ENCODE data around the gene PRDX5.

Gene PRDX5

DNA sequence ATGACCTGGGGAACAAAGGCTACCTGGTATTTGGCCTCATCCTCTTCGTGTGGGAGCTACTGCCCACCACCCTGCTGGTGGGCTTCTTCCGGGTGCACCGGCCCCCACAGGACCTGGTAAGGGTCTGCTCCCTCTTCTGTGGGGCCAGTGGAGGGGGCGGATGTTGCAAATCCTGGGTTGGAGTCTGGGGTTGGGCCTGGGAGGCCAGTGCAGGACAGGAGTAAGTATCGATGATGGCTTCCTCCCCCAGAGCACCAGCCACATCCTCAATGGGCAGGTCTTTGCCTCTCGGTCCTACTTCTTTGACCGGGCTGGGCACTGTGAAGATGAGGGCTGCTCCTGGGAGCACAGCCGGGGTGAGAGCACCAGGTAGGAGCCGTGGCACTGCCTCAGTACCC is 29.6 kb upstream of the PRDX5 start:
- DNase-seq (ENCODE audit: low read depth), result no peak
- H3K4me3 ChIP-seq (ENCODE audit: low read depth, low read length), result no peak overlapping the region

DNA sequence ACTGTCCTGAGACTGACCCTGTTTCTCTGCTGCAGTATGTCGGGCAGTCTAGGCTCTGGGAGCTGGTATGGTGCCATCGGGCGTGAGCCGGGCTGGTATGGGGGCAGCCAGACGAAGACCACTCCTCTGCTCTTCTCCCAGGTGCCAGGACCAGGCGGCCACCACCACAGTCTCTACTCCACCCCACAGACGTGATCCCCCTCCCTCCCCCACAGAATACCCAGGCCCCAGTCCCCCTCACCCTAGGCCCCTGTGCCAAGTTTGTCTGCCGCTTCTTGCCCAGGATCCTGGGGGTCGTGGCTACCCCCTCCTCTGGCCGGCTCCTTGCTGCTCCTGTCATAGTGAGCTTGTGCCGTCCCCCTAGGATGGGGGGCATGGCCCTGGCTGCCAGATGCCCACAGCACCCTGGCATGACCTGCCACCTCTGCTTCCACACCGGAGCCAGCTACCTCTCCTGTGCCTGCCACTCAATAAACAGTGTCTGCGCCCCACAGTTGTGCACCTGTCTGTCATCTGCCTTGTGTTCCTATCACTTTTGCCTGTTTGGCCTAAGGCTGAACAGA is 28.8 kb upstream of the PRDX5 start:
- DNase-seq (ENCODE audit: low read depth), result no peak
- H3K4me3 ChIP-seq (ENCODE audit: low read depth, low read length), result no peak overlapping the region

DNA sequence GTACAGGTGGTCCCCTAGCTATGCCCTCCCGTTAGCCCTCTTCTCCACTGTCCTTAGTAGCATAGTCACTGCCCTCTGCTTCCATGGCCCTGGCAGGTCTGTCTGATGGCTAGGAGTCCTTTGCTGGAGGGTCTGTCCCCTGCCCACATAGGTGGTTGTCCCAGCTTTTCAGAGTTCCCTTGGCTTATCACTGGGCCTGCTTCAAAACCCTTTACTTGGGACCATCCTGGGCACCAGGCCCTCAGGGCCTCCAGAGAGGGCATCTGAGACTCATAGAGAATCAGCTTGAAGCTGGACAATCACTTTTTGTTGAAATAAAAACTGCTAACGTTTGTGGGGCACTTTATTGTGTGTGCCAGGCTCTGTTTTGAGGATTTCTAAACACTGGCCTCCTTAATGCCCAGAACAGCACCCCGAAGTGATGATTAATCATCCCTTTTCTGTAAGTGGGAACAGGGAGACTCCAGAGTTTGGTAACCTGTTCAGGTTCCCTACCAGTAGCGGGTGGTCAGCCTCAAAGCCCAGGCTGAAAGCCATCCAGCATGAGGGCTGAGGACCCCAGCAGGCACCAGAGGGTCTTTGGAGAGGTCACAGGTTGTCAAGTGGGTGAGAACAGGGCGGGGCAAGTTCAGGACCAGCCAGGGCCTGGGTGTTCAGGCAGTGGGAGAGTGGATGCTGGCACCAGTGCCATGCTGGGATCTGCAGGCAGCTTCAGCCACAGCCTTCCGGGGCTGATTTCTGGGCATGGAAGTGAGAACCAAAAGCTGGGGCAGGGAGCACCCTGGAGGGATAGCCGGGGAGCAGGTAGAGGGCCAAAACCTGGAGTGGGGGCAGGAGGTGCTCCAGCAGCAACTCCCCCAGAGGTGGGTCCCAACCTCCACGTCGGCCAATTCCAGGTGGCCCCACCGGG is 27.3 kb upstream of the PRDX5 start:
- no peak overlapping the region for H3K4me3 ChIP-seq (ENCODE audit: low read depth, low read length)
- no peak for DNase-seq (ENCODE audit: low read depth)

DNA sequence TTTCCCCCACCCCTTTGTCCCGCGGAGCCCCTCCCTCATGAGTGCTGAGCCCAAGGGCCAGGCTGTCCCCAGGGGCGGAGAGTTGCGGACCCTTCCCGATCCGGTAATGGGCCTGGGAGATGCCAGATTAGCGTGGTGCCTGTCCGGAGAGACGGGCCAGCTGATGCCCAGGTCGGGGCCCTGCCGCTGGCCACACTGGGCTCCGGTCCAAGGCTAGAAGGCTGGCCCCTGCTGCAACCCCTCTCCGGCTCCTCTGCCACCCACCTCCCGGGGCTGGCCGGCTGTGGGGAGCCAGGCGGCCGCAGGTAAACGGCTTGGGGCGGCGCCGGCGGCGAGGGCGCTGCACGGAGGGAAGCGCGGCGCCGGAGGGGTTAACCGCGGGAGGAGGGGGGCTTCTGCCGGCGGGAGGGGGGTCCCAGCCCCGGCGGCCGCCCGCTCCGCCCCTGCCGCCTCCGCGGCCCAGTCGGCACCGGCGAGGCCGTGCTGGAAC is 26.6 kb upstream of the PRDX5 start, which contains the start of gene KCNK4:
Gene KCNK4, plus strand, starts transcription at position 41 of the 490 bp plus-strand sequence. CDS start 1,717 bp downstream, outside the sequence.
- peak within 1 kb of the TSS; percentile 38 for H3K4me3 ChIP-seq (ENCODE audit: low read depth, low read length)
- no peak for DNase-seq (ENCODE audit: low read depth)

DNA sequence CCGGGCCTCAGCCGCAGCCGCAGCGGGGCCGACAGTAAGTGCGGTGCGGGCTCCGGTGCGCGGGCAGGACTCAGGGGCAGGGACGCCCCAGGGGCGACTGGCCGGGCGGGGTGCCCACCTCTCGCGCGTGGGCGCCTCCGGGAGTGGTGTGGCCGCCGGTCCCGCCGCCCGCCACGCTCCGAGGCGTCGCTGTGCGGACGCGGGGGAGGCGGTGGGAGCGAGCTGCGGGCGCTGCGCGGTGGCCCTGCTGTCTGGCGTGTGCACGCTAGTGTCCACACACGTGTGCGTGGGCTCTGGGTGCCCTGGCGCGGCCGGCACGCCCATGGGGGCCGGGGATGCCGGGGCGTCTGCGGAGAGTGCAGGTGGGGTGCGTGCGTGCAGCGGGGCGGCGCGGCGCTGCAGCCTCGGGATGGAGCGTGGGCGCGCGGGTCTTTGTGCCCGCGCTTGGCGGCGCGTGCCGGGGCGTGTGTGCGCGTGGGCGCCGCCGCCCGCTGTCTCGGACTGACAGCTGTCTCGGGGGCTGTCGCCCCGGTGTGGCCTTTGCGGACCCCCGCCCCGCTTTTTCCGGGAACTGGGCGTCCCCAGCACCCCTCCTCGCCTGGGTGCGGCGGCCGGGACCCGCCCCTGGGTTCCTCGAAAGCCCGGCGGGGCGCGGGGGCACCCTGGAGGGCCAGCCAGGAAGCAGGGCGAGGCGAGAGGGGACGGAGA is 26.0 kb upstream of the PRDX5 start:
- peak overlapping the region; percentile 38 for H3K4me3 ChIP-seq (ENCODE audit: low read depth, low read length)
- DNase-seq (ENCODE audit: low read depth), result no peak

DNA sequence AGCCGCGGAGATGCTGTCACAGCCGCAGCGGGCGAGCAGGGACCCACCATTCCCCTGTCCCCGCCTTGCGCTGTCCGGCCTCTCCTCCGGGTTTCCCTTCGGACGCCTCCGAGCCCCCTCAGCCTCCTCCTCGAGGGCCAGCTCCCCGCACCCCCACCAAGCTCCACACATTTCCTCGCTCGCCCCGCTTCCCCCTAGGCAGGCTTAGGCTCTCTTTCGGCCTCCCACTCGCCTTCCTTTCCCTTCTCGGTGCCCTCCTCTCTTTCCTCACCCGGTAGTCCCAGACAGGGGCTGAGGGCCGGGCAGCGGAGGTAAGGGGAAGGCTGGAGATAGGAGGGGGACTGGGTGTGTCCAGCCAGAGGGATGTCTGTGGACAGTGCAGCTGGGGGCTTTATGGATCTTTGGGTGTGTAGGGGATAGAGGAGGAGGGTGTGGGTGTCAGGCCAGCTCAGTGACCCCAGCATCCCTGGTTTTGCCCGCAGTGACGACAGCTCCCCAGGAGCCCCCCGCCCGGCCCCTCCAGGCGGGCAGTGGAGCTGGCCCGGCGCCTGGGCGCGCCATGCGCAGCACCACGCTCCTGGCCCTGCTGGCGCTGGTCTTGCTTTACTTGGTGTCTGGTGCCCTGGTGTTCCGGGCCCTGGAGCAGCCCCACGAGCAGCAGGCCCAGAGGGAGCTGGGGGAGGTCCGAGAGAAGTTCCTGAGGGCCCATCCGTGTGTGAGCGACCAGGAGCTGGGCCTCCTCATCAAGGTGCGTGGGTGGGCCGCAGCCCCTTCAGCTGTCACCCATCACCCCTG is 25.3 kb upstream of the PRDX5 start:
- no peak for DNase-seq (ENCODE audit: low read depth)
- H3K4me3 ChIP-seq (ENCODE audit: low read depth, low read length), result peak overlapping the region; percentile 38

DNA sequence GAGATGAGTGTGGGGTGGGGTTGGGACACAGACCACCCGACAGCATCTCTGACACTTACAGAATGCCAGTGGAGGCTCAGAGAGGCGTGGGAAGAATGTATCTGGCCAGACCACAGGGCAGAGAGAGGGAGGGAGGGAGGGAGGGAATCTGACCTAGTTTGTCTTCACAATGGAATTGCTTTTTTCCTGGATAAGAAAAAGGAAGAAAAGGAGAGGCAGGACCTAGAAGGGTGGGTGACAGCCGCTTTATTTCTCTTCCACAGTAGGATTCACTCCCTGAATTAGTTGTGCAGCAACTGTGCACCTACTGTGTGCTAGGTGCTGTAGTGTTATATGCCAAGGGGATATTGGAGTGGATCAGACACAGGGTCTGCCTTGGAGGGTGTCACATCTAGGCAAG is 23.1 kb upstream of the PRDX5 start:
- no peak for DNase-seq (ENCODE audit: low read depth)
- no peak overlapping the region for H3K4me3 ChIP-seq (ENCODE audit: low read depth, low read length)

DNA sequence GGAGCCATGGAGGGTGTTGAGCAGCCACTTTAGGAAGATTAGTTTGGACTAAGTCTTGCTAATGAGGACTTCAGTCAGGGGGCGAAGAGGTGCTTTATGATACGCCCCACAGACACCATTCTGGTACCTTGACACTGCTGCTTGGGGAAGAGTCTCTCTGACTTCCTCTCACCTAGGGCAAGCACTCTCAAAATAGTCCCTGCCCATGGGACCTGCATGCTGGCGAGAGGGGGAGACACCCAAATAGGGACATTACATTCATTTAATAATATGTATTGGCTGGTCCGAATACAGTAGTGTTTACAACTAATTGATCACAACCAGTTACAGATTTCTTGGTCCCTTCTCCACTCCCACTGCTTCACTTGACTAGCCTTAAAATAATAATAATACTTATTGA is 22.2 kb upstream of the PRDX5 start:
- no peak overlapping the region for H3K4me3 ChIP-seq (ENCODE audit: low read depth, low read length)
- DNase-seq (ENCODE audit: low read depth), result no peak

DNA sequence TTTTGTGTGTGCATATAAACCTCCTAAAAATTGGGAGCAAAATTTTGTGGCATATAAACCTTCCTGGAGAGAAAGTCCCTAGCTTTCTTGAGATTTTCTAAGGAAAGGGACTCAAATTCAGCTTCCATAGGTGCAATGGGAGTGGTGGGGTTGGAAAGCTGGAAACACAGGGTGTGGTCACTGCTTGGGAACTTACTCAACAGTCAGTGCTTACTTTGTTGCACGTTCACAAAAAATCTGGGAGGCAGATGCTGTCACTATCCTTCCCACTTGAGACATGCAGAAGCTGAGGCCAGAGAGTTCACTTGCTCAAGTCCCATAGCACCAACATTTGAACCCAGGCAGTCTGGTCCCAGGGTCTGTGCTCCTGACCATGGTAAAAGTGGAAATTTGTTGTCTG is 21.7 kb upstream of the PRDX5 start:
- no peak overlapping the region for H3K4me3 ChIP-seq (ENCODE audit: low read depth, low read length)
- DNase-seq (ENCODE audit: low read depth), result no peak

DNA sequence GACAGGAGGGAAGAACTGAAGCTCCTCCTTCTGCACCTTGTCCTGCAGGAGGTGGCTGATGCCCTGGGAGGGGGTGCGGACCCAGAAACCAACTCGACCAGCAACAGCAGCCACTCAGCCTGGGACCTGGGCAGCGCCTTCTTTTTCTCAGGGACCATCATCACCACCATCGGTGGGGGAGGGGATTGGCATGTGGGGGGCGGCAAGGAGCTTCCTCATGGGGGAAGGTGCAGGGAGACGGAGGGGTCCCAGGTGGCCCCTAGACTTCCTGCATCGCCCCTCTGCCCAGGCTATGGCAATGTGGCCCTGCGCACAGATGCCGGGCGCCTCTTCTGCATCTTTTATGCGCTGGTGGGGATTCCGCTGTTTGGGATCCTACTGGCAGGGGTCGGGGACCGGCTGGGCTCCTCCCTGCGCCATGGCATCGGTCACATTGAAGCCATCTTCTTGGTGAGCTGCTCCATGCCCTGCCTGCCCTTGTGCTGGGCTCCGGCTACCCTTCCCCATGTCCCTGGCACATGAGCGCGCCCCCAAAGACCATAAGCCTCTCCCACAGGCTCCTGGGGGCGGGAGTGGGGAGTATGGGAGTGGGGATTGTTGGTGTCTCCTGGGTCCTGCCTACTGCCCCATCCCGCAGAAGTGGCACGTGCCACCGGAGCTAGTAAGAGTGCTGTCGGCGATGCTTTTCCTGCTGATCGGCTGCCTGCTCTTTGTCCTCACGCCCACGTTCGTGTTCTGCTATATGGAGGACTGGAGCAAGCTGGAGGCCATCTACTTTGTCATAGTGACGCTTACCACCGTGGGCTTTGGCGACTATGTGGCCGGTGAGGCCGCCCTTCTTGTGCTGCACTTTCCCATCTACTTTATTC is 20.9 kb upstream of the PRDX5 start:
- no peak for DNase-seq (ENCODE audit: low read depth)
- H3K4me3 ChIP-seq (ENCODE audit: low read depth, low read length), result no peak overlapping the region

DNA sequence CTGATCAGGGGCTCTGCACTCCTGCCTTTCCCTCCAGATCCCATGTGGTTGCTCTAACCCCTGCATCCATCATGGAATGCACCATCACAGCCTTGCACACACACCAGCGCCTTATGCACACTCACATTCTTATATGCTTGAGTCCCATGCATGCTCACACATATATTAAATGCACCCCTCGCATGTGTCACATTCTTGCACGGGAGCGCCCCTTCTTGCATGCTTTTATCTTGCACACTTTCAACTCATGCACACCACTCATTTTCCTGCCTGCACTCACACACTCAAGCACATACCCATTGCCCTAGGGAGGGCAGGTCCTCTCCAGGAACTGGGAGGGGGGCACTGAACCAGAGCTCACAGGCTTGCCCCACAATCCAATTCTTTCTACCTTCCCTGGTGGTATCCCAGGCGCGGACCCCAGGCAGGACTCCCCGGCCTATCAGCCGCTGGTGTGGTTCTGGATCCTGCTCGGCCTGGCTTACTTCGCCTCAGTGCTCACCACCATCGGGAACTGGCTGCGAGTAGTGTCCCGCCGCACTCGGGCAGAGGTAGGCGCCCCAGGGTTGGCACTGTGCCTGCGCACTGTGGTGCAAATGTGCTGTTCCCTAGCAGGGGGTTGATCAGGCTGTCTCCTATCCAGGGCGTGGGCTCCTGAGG is 20.1 kb upstream of the PRDX5 start:
- no peak overlapping the region for H3K4me3 ChIP-seq (ENCODE audit: low read depth, low read length)
- DNase-seq (ENCODE audit: low read depth), result no peak

DNA sequence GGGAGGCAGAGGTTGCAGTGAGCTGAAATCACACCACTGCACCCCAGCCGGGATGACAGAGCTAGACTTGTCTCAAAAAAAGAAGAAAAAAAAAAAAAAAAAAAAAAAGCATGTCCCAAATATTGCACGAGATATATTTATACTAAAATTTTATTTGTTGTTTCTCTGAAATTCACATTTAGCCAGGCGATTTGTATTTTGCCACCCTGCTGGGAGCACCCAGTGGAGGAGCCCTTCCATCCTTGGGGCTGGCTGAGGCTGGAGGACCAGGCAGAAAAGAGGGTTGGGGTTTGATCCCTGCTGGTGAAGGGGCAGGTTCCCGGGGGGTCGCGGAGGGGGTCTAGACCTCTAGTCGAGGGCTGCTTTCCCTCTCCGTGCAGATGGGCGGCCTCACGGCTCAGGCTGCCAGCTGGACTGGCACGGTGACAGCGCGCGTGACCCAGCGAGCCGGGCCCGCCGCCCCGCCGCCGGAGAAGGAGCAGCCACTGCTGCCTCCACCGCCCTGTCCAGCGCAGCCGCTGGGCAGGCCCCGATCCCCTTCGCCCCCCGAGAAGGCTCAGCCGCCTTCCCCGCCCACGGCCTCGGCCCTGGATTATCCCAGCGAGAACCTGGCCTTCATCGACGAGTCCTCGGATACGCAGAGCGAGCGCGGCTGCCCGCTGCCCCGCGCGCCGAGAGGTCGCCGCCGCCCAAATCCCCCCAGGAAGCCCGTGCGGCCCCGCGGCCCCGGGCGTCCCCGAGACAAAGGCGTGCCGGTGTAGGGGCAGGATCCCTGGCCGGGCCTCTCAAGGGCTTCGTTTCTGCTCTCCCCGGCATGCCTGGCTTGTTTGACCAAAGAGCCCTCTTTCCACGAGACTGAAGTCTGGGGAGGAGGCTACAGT is 18.7 kb upstream of the PRDX5 start:
- H3K4me3 ChIP-seq (ENCODE audit: low read depth, low read length), result peak overlapping the region; percentile 24
- no peak for DNase-seq (ENCODE audit: low read depth)

DNA sequence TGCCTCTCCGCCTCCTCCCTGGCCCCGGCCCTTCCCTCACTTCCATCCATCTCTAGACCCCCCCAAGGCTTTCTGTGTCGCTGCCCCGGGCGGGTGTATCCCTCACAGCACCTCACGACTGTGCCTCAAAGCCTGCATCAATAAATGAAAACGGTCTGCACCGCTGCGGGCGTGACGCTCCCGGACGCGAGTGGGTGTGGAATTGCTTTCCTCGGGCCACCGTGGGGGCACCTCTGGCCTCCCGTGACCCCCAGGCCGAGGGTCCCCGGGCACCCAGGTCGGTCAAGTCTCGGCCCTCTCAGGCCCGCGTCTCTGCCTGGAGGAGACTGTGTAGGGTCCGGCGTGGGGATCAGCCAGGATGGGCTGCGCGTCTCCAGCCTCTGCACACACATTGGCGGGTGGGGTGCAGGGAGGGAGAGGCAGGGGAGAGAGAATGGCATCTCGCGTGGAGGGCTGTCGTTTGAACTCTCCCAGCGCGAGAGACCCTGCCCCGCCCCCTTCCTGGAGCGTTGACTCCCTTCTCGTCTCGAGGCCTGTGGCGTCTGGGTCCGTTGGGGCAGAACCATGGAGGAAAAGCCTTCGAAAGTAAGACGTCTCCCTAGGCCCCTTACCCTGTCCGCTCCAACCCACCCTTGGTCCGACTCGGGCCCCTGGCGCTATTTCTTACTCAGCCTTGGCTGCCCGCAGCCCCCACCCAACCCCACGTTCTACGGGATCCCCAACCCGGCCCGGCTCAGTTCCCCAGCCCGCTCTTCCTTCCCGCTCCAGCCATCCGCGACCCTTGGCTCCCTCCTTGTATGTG is 17.9 kb upstream of the PRDX5 start, which contains the start of gene CATSPERZ:
Gene CATSPERZ, plus strand, starts transcription at position 512 of the 802 bp plus-strand sequence. Its CDS starts 53 bp downstream, at position 565.
- H3K4me3 ChIP-seq (ENCODE audit: low read depth, low read length), result peak within 1 kb of the TSS; percentile 24

DNA sequence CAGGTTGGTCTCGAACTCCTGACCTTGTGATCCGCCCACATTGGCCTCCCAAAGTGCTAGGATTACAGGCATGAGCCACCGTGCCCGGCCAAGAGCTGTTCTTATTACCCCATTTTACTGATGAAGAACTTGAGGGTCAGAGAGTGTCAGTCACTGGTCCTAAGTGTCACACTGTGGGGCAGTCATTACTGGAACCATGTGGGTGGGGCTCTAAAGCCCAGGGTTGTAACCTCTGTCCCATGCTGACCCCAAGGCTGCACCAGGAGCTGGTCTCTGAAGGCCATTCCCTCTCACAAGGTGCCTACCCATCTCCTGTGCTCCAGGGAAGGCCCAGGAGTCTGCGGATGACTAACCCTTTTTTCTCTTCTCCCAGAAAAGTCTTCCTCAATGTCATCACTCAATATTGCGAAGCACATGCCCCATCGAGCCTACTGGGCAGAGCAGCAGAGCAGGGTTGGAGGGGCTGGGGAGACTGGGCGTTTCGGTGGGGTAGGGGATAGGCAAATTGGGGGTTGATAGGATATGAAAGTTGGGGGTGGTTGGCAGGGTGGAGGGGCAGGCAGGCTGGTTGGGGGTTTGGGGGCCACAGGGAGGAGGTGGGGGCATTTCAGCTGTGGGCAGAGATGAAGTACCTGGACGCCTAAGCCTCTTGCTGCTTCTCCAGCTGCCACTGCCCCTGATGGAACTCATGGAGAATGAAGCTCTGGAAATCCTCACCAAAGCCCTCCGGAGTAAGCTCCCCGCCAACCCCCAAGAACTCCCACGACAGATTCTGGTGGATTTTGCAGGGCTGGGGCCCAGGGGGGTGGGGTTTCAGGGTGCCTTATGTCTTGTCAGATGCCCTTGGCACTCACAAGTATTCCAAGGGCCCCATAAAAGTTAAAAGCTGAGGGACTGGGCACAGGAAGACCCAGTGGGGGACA is 14.6 kb upstream of the PRDX5 start:
- no peak for DNase-seq (ENCODE audit: low read depth)
- no peak overlapping the region for H3K4me3 ChIP-seq (ENCODE audit: low read depth, low read length)

More for the DNA sequence above, 17.9 kb upstream of the PRDX5 start, which contains the start of gene CATSPERZ:
- no peak for DNase-seq (ENCODE audit: low read depth)

DNA sequence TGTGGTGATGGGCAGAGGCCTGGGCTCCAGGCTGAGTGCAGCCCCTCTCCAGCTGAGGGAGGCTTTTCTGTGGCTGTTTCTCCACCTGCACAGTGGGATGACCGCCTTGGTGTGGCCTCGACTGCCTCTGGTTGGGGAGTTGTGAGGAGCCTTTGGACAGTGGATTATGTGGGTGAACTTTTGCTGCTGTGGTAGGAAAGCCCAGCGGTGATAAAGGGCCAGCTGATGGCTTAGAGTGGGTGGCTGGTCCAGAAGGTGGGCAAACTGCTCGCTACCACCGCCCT is 13.9 kb upstream of the PRDX5 start:
- peak overlapping the region; percentile 74 for H3K4me3 ChIP-seq (ENCODE audit: low read depth, low read length)
- DNase-seq (ENCODE audit: low read depth), result no peak
